NCI-H2029 (cell line): ENCODE measurements around the gene ATG4C.
"Not testable (repeated sequence)": the region's sequence is repeated elsewhere in the genome, so short reads cannot be mapped to it uniquely, and the experiment has no call there.

Experiments
- DNase-seq: peaks from one replicate; lab custom pipeline; 2025; lab: John Stamatoyannopoulos, UW

The ATG4C gene

DNA sequence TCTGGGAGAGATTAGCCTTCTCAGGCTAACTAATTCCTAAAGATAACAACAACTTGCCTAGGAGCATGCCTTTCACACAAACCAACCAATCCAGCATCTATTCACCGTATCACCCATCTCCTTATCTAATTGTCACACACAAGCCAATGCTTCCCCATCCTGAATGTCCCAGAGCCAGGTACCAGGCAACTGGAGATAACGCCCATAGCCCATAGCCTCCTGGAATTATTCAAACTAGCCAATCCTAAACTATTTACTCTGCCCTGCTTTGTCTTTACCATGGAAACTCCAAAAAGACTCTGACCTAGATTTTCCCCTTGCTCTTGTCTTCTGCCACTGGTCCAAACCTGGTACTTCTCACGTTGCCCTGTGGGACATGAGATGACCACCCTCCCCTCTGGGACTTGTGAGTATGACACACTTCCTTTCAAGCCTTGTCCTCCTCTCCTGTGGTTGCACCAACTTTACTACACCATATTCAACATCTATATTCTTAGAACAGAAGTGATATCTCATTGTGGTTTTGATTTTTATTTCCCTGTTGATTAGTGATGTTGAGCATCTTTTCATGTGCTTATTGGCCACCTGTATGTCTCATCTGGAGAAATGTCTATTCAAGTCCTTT, 8.8 kb upstream of the ATG4C start:
- no peak for DNase-seq

DNA sequence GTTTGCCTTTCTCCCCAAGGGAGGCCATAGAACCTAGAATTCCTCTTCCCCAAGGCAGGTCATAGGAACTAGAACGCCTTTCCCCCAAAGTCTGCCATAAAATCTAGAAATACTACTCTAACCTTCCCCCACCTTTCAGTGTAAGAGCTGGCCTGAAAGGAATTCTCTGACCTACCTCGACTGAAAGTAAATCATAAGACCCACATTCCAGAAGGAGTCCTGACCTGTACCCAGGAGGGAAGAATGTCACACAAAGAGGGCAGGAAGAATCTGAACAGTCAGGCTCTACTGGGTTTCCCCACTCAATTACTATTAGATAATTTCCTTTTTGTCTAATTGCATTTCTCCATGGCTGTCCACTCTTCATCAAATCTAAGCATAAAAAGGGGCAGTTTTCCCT, 5.7 kb upstream of the ATG4C start:
- no peak for DNase-seq

DNA sequence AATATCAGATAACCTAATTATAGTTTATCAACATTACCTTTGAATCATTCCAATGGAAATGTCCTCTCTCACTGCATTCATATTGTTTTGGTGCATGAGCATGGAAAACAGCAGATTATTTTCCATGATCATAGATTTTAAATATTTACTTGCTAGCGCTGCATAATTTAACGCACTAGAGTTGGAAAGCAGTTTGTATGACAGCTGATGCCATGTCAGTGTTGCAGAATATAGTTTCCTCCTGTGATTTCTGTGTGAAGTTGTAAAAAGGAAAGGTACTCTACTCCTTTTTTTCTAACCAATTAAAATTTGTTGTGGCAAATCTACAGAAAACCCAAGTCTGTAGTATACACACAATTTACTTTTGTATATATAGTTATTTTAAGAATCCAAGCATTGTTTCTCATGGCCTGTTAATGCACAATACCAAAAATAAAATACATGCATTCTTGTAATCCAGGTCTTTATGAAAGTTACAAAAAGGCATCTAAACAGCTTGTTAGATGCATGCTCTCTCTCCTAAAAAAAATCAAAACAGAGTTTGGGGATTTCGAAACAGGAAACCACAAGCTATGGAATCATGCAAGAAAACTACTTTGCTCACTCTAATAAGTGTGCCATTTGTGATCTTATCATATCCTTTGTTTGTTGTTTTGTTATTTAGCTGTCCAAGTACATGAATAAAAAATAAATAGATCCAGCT, 1.9 kb upstream of the ATG4C start:
- no peak for DNase-seq

DNA sequence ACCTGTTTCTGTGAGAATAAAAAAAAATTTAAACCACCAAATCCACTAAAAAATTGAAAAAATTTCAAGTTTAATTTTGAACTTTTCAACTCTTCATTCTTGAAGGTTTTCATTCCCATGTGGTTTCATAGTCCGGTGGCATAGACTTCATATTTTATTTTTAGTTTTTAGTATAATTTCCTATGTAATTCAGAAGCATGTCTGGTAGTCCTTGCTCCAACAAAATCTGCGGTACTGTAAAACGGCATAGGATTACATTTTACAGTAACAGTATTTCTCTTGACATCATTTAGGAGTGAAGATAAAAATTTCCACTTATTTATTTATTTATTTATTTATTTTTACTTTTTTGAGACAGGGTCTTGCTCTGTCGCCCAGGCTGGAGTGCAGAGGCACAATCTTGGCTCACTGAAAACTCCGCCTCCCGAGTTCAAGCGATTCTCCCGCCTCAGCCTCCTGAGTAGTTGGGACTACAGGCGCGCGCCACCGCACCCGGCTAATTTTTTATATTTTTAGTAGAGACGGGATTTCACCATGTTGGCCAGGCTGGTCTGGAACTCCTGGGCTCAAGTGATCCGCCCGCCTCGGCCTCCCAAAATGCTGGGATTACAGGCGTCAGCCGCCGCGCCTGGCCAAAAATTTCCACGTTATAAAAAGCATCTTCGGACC, 1.3 kb upstream of the ATG4C start:
- DNase-seq: not testable (repeated sequence)

DNA sequence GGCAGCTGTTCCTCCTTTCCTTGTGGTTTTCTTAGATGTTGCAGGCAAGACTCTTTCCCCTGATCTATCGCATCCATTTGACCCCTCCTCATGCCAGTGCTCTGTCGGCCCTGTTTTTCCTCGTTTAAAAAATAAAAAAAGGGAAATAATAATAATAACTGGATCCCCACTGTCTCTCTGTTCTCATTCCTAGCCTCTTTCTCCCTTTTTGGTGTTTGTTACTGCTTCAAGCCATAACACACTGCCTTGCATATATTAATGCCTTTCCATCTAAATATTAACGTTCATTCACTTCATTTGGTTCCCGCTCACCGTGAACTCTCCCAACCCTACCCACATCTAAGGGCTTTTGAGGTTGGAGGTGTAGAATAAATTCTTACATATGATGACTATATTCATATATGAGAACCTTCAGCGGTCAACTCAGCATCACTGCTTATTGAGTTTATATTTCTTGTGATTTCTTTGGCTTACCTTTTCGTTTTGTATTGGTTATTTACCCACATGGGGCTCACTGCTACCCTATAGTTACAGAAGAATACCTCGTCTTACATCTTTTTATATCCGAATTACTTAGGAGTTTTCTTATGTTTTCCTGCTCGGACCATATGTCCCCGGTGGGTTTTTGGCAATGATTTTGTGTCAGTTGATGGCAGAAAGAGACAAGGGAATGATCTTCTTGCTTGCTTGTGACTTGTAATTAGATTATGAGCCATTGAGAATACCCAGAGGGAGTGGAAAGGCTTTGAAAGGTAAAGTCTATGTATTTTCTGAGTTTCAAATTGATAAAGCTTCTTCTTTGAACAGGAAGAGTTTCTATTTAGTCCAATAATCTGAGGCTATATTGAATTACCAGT, 805 bp downstream of the ATG4C start:
- no peak for DNase-seq

DNA sequence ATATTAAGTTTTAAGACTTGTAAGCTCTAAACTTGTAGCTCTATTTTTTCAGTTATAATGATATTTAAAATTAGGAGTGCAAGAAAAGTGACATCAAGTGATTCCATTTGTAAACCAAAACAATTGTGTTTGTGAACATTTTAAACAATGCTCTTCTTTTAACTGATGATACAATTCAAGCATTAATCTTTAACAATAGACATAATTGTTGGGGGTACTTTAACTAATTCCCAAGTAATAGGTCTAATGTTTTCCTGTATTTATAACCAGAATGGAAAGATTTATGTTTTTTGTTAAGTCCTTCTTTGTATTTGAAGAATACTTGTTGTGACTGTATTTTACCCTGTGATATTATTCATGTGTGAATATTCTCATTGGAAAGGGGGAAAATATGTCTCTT, 6.8 kb downstream of the ATG4C start:
- no peak for DNase-seq

DNA sequence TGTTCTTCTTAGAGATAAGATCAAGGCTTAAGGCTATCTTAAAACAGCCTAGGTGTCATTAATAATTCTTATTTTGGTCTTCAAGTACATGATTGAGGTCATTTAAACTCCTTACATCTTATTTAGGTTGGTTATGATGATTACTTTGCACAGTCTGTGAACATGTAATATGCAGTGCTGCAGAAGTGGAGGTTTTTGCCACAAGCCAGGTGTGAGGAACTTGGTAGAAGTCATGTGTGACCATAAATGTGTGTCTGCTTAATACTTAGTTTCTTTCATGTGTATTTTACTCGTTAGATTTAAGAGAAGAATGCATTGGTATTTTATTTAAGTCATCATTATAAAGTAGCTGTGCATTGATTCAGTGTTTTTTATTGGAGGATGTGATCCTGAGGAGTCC, 10.1 kb downstream of the ATG4C start:
- no peak for DNase-seq

DNA sequence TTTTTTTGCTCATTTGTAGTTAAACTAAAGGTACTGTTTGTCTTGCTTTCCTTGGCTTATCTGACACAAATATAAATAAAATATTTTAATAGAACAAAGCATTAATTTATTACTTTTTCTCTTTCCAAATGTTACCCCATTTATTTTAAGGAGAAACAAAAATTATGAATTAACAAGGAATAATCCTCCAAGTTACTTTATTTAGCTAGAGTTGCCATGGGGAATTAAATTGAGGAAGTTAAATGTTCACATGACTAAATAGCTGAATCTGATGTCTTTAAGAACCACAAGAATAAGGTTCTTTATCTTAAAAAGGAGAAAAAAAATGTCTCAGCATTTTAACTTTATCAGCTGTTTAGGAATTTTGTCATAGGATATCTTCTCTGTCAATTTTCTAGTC, 12.3 kb downstream of the ATG4C start:
- no peak for DNase-seq

DNA sequence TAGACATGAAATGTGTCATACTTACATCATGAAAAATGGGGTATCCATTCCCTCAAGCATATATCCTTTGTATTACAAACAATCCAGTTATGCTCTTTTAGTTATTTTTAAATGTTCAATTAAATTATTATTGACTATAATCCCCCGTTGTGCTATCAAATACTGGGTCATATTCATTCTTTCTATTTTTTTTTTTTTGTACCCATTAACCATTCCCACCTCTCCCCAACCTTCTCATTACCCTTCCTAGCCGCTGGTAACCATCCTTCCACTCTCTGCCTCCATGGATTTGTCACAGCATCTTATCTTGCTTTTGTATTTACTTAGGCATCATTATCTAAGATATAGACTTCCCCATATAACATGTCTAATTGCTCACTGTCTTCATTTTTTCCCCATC, 15.8 kb downstream of the ATG4C start:
- DNase-seq: no peak

DNA sequence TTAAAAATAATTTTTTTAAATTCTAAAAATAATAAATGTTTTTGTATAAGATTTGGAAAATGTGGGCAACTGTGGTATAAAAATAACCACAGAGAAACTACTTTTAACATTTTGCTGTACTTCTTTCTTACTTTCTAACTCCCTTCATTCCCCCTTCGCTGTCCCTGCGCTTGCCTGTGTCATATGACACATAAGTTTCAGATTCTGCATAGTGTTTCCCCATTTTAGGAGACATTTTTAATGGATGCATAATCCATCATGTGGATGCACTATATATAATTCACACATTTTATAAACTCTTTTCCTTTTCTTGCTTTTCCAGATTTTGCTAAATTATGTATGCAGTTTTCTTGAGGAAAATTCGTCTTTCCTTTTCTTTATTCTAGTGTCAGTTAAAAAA, 16.3 kb downstream of the ATG4C start:
- no peak for DNase-seq

DNA sequence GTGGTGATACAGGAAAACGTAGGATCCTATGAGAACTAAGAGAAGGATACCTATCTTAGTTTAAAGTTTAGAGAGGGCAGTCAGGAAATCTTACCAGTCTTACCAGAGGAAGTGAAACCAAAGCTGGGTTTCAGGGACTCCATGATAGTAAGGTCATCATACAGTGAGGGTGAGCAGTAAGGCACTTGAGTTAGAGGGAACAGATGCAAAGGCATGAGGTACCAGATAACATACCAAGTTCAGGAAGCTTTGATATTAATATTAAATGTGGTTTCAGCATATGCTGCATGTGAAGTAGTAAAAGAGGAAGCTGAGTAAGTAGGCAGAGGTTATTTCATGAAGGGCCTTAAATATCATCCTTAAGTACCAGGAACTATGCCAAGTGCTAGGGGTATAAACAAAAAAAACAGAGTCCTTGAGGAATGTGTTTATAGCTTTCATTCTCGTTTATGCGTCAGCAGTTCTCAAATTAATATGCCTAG, 16.9 kb downstream of the ATG4C start:
- DNase-seq: peak; percentile 30

DNA sequence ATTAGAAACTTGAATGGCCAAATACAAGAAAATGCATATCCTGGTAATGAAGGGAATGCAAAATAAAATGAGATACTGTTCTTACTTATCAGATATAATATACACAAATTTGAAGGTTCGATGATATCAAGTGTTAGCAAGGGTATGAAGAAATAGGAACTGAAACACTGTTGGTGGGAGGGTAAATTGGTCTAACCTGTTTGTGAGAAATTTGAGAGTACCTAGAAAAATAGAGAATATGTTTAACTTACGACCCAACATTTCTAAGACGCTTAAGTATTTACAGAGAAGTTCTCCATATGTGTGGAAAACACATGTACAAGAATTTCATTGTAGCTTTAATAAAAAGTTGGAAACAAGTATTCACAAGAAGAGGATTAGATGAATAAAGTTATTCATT, 25.9 kb downstream of the ATG4C start:
- no peak for DNase-seq

DNA sequence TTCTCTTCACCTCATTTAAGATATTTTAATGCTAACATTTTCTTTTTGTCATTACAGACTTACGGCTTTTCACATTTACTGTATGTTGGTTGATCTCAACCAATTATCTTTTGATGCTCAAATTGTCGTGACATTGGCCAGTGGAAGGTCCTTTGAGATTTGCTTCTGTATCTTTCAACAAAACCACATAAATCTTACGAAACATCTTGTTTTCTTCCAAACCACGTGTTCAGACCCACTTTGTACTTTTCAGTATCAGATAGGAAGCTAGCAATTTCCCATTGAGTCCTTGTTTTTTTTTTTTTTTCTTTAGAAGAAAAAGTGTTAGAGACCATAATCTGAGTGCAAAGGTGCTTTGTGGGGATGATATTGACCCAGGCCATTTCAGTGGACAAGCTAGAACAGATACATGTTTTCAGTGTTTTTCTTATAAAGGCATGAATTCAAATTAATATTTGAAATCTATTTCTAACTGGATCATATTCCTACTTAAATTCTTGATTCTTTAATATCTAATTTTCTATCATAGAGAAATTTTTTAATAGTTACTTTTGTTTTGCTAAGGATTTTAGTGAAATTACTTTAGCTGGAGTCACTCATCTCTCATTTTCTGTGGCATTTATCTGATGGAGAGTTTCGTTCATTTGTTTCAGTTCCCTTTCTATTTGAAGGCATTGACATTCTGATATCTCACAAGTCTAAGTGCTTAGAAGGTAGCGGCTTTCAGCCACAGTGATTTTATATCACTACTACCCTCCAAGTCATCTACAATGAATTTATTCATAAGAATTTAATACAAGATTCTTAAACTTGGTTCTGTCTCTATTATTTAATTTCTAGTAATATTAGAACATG, 26.7 kb downstream of the ATG4C start:
- no peak for DNase-seq

DNA sequence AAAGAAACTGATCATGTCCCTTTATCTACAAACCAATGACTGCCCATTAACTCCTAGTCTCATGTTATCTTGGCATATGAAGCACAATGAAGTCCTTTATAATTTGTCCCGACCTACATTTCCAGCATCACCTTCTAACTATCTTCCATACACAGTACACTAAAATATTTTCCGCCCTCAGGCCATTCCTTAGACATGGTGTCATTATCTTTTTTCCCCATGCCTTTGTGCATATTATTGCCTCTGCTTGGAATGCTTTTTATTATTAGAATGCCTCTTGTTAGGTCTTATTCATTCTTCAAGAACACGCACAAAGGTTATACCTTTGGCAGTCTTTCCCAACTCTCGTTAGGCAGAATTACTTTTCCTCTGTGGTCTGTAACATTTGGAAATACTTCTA, 39.6 kb downstream of the ATG4C start:
- no peak for DNase-seq

DNA sequence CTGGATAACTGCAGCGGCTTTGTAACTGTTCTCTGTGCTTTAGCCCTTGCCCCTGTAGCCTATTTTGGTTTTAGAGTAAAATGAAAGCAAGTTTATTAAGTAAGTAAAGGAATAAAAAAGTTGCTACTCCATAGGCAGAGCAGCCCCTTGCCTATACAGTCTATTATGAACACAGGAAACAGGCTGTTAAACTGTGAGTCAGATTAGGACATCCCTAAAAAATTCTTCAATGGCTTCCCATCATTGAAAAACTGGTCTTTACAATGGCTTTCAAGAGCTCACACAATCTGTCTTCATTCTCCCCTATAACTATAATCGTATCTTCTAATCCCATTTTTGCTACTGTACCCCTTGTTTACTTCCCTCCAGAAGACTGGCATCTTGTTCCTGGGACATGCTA, 43.0 kb downstream of the ATG4C start:
- no peak for DNase-seq

DNA sequence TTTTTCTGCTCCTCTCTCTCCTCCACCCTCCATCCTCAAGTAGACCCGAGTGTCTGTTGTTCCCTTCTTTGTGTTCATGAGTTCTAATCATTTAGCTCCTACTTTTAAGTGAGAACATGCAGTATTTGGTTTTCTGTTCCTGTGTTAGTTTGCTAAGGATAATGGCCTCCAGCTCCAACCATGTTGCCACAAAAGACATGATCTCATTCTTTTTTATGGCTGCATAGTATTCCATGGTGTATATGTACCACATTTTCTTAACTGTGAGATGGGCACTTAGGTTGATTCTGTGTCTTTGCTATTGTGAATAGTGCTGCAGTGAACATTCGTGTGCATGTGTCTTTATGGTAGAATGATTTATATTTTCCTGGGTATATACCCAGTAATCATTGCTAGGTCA, 43.9 kb downstream of the ATG4C start:
- not testable (repeated sequence) for DNase-seq

DNA sequence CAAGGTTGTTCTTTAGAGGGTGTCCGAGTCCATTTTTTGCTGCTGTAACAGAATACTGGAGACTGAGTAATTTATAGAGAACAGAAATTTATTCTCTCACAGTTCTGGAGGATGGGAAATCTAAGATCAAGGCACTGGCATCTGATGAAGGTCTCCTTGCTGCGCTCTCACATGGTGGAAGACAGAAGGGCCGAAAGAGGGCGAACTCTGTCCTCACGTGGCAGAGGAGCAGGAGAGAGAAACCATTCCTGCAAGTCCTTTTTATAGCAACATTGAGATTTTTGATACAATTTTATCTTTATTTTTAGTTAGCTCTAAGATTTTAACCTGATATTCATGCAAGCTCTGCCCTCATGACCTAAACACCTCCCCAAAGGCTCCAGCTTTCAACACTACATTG, 48.3 kb downstream of the ATG4C start:
- DNase-seq: no peak

DNA sequence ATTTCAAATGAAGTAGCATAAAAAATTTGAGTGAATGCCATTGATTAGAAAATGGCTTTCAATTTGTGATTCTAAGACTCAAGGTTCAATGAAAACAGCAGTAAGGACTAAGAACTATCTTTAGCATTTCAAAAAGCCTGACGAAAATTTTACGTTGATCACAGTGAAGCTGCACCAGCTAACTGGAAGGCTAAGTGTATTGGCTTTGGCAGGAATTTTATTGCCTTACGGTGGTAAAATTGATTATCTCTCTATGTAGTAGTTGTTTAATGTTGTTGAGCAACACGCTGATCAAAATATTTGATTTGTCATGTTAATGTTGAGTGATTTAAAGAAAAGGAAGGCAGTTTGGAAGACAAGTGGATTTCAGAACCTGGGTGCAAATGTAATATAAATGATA, 49.6 kb downstream of the ATG4C start:
- DNase-seq: no peak

DNA sequence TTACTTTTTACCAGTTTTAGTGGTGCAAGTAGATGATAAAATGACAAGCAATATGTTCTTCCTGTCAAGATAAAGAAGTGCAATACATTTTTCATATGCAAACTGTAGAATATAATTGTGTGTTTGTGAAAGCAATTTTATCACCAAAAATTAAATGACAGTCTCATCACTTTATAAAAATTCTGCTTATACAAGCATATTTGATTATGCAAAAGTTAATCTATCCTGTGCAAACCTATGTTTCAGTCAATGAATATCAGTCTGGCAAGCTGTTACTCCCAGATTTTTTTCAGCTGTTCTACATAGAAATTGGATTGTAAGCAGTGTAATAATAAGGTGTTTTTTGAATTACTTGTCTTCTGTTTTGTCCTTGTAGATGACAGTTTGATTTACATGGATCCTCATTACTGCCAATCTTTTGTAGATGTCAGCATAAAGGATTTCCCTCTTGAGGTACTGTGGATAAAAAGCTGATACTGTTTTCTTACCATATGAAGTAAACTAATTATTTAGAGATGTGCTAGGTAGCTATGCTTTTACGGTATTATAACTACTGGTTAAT, 50.5 kb downstream of the ATG4C start:
- no peak for DNase-seq

DNA sequence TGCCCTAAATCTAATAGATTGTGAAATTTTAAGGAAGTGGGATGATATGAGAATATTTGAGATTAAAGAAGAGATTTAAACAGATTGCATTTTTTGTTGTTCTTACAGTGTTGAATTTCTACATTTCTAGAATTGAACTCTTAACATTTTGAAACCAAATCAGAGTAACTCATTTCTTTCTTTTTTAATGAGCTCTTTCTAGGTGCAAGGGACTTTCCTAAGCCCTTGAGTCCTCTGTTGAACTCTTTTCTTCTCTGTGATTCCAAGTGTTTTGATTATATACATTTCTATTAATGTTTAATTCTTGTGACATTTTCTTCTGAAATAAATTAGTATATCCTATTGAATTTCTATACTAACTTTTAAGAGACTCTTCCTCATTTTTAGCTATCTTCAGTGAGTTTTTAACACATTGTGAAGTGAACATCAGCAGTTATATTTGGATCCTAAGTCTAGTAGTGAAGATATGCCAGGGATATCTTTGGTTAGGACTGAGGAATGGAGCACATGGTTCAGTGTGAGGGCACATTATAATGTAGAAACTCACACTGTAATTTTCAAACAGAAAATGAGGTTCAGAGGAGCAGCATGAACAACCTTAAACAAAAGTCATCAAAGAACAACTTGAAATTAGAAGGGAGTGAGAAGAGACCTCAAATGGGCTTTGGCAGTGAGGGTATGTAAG, 53.1 kb downstream of the ATG4C start:
- no peak for DNase-seq

DNA sequence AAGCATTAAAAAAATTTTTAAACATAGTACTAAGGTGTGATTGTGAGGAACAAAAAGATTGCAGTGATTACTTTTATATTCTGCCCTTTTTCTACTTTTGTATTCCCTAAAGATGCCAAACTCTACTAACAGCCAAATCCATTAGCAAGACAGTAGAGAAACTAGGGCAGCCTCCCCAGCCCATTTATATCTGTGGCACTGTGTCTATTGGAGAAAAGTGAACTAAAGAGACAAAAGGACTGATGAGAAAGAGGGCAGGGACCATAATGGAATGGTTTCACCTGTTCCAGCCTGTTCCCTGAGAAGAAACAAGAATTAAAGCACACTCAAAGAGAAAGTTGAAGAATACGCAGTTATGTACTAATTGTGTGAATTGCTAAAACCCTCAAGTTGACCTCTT, 56.6 kb downstream of the ATG4C start:
- DNase-seq: no peak
